Measurements from ENCODE around the gene MCTP1.
A peak's percentile ranks its signal among the peaks of the same experiment; 100 is the strongest.

Gene MCTP1

DNA sequence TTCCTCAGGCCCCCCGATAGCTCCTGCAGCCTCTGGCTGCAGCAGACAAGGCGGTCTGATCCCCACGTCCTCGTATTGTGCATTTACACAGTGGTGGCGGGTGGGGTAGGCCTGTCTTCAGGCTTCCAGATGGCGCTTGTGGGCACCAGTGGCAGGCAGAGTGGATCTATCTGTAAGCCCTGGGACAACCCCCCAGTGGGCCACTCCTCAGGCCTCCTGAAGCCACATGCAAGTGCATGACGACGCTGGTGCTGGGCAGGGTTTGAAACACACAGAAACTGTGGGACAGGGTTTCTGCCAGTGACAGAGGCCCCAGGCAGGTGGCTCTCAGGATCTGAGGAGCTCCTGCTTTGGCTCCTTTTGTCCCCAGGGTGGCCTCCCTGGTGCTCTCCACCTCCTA, 624.4 kb downstream of the MCTP1 start:
- DNase-seq (ENCODE audit: low spot score) (peak; percentile 56), ATAC-seq (ENCODE audit: low read depth) (no peak)
- no peak overlapping the region for H3K27ac ChIP-seq (ENCODE audit: poor library complexity, severe bottlenecking)
- peaks cover 48% of the 10 kb centered on the region for H3K36me3 ChIP-seq (ENCODE audit: low read depth)
- H3K4me3 ChIP-seq (ENCODE audit: severe bottlenecking): no peak overlapping the region
- no peaks in the 10 kb centered on the region for H3K27me3 ChIP-seq (ENCODE audit: insufficient read depth, poor library complexity, severe bottlenecking)
- H3K4me1 ChIP-seq (ENCODE audit: insufficient read depth, poor library complexity, severe bottlenecking): no peaks in the 10 kb centered on the region
- peaks cover 7% of the 10 kb centered on the region for H3K9me3 ChIP-seq (ENCODE audit: severe bottlenecking)
- TF ChIP-seq CTCF (IDR thresholded peaks at IDR 0.05; ENCODE audit: poor library complexity, severe bottlenecking): no peak

DNA sequence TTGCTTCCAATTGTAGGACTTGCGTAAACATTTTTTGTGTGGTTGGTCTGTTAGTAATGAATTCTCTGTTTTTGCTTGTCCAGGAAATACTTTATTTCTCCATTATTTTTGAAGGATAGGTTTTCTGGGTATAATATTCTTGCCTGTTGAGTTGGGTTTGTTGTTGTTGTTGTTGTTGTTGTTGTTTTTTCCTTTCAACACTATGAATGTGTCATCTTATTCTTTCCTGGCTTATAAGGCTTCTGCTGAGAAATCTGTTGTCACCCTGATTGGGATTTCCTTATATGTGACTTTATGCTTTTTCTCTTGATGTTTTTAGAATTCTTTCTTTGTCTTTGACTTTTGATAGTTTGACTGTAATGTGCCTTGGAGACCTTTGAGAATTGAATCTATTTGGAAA, 626.6 kb downstream of the MCTP1 start:
- Histone ChIP-seq H3K27ac (ENCODE audit: poor library complexity, severe bottlenecking) (no peak overlapping the region), H3K36me3 (ENCODE audit: low read depth) (peaks cover 47% of the 10 kb centered on the region), H3K9me3 (ENCODE audit: severe bottlenecking) (peaks cover 12% of the 10 kb centered on the region), H3K27me3 (ENCODE audit: insufficient read depth, poor library complexity, severe bottlenecking) (no peaks in the 10 kb centered on the region), H3K4me1 (ENCODE audit: insufficient read depth, poor library complexity, severe bottlenecking) (no peaks in the 10 kb centered on the region), H3K4me3 (ENCODE audit: severe bottlenecking) (no peak overlapping the region)
- no peak for TF ChIP-seq CTCF (IDR thresholded peaks at IDR 0.05; ENCODE audit: poor library complexity, severe bottlenecking)
- ATAC-seq (ENCODE audit: low read depth) (no peak), DNase-seq (ENCODE audit: low spot score) (no peak)

All from RWPE2 (cell line).